GM18502 (cell line): Measurements from ENCODE around the gene GRIN2A.

Experiments used
- ATAC-seq: cut with Tn5 transposase; IDR thresholded peaks from one replicate; pipeline ENCODE4 v1.9.1; 2021; ENCODE audit warnings: mild to moderate bottlenecking; ENCODE audit not compliant: unreplicated experiment, poor library complexity

Gene GRIN2A

GRCh38 chr16:9980981-9981380, 201.2 kb downstream of the GRIN2A start:
- ATAC-seq: no peak

- ATAC-seq: no peak
These were observed 204.0 kb downstream of the GRIN2A start for GRCh38 chr16:9978160-9978725.

- ATAC-seq: no peak
These were observed 204.8 kb downstream of the GRIN2A start for GRCh38 chr16:9977333-9977897.

- no peak for ATAC-seq
These were observed 205.6 kb downstream of the GRIN2A start for GRCh38 chr16:9976601-9977000.

GRCh38 chr16:9971907-9972306, 210.3 kb downstream of the GRIN2A start:
- no peak for ATAC-seq

GRCh38 chr16:9970796-9971195, 211.4 kb downstream of the GRIN2A start:
- ATAC-seq: no peak

GRCh38 chr16:9970244-9970643, 212.0 kb downstream of the GRIN2A start:
- no peak for ATAC-seq

- no peak for ATAC-seq
These were observed 212.6 kb downstream of the GRIN2A start for GRCh38 chr16:9969580-9969979.

GRCh38 chr16:9966569-9967157, 215.6 kb downstream of the GRIN2A start:
- ATAC-seq: peak; percentile 85

- ATAC-seq: no peak
These were observed 217.1 kb downstream of the GRIN2A start for GRCh38 chr16:9965079-9965478.

- no peak for ATAC-seq
These were observed 217.8 kb downstream of the GRIN2A start for GRCh38 chr16:9964426-9964825.

- no peak for ATAC-seq
These were observed 224.8 kb downstream of the GRIN2A start for GRCh38 chr16:9957433-9957832.

- no peak for ATAC-seq
These were observed 225.2 kb downstream of the GRIN2A start for GRCh38 chr16:9957002-9957401.

GRCh38 chr16:9955677-9956076, 226.6 kb downstream of the GRIN2A start:
- no peak for ATAC-seq

GRCh38 chr16:9953908-9954570, 228.2 kb downstream of the GRIN2A start:
- no peak for ATAC-seq

- no peak for ATAC-seq
These were observed 231.6 kb downstream of the GRIN2A start for GRCh38 chr16:9950658-9951057.

GRCh38 chr16:9949396-9949795, 232.8 kb downstream of the GRIN2A start:
- no peak for ATAC-seq

GRCh38 chr16:9948933-9949332, 233.3 kb downstream of the GRIN2A start:
- no peak for ATAC-seq

GRCh38 chr16:9946022-9946720, 236.1 kb downstream of the GRIN2A start:
- no peak for ATAC-seq

- no peak for ATAC-seq
These were observed 239.1 kb downstream of the GRIN2A start for GRCh38 chr16:9943121-9943520.

GRCh38 chr16:9941245-9941644, 241.0 kb downstream of the GRIN2A start:
- ATAC-seq: no peak
